Airway epithelial cell (primary cell): Measurements from ENCODE around the gene RBMX. TPM values are rescaled to one million over a fixed set of nuclear protein-coding genes. Genes with fewer than 3 reads are reported as not detected.

Source experiments
- total RNA-seq: library from RNA; depleted of rRNA; stranded (reverse); fragments of >200 nt; gene quantifications from 2 replicates; pipeline ENCODE4 v1.2.3, GENCODE V29; 2015

RBMX gene
- 192 and 196 TPM in 2 replicates for total RNA-seq

DNA sequence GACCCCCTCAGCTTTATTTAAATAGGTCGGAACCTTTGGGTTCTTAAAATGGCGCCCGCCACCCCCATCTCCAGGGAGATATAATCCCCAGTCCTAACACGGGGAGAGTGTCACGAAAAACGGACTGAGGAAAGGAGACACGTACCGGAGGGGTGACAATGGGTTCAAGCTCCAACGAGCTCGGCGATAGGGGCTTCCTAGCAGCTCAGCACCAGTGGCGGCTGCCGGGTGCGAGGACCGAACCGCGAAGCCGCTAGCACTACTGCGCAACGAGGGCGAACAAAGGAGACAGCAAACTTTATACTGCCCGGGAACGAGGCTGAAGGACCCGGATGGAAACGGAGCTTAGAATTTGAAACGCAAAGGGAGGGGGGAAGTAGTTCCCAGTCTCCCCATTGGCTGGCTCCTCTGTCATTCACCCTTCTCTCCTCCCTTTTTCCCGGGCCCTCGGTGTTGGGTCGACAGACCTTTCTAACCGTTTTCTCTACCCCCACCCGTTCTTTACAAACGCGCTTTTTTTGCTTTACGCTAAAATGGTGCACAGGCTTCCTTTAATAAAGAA lies at the start of gene RBMX:
Gene RBMX (minus strand): TSS at position 274 of the 562 bp plus-strand sequence. CDS start 1,298 bp downstream, outside the sequence.

Other genes with a start within 250 kb of the RBMX start
- gene CD40LG, start 232.6 kb downstream of the RBMX start, total RNA-seq = not detected in 2 replicates
- gene ARHGEF6, start 99.8 kb downstream of the RBMX start, total RNA-seq = 0.05 and 0.42 TPM in 2 replicates
- not detected in 2 replicates for gene GPR101, start 153.3 kb upstream of the RBMX start, total RNA-seq